ENCODE data around the gene EIPR1. TPM values are rescaled to one million over a fixed set of nuclear protein-coding genes. Genes with fewer than 3 reads are reported as not detected.

Gene EIPR1
- total and polyA plus RNA-seq, 2 donors (not counting 1 experiment from before 2014, with no cell fraction given): 22.3 to 23.9 TPM

GRCh38 chr2:3283206-3283605 is 94.4 kb downstream of the EIPR1 start:
- Histone ChIP-seq H3K9me3 (ENCODE audit: control insufficient read depth, insufficient read depth, low read depth, low read length) (no peaks in the 10 kb centered on the region), H3K9ac (ENCODE audit: insufficient read depth, low read length) (no peak overlapping the region), H3K4me3 (replicated peaks in 1 of 4; ENCODE audit: control extremely low read depth in 1 of 4, insufficient read depth in 1 of 4, low read depth in 3 of 4, low read length in 4 of 4) (no peak overlapping the region), H3K36me3 (ENCODE audit: control insufficient read depth, insufficient read depth, low read length) (no peaks in the 10 kb centered on the region), H3K4me1 (ENCODE audit: control insufficient read depth, extremely low read depth, insufficient read depth, low read length) (no peaks in the 10 kb centered on the region), H3K27ac (ENCODE audit: insufficient read depth, low read length) (no peak overlapping the region), H2AFZ (ENCODE audit: low read length) (no peak overlapping the region), H3K27me3 (ENCODE audit: control insufficient read depth, insufficient read depth, low read length) (no peaks in the 10 kb centered on the region), H4K20me1 (ENCODE audit: control insufficient read depth, extremely low read depth, insufficient read depth, low read length) (no peaks in the 10 kb centered on the region), H3K79me2 (ENCODE audit: control insufficient read depth, insufficient read depth, low read length) (no peaks in the 10 kb centered on the region), H3K4me2 (ENCODE audit: extremely low read depth, insufficient read depth, low read length) (no peak overlapping the region)
- TF ChIP-seq EZH2 (IDR thresholded peaks at IDR 0.05; ENCODE audit: low read length, missing control alignments) (no peak), CTCF (conservative IDR thresholded peaks at IDR 0.05 in 1 of 2, IDR thresholded peaks at IDR 0.05 in 1 of 2; ENCODE audit: low read depth in 1 of 2, low read length in 2 of 2) (no peak)
- no peak for DNase-seq (ENCODE audit: low read depth in 2 of 2)

GRCh38 chr2:3282056-3282998 is 95.3 kb downstream of the EIPR1 start:
- Histone ChIP-seq H3K36me3 (ENCODE audit: control insufficient read depth, insufficient read depth, low read length) (no peaks in the 10 kb centered on the region), H2AFZ (ENCODE audit: low read length) (no peak overlapping the region), H3K4me3 (replicated peaks in 1 of 4; ENCODE audit: control extremely low read depth in 1 of 4, insufficient read depth in 1 of 4, low read depth in 3 of 4, low read length in 4 of 4) (no peak overlapping the region), H3K9me3 (ENCODE audit: control insufficient read depth, insufficient read depth, low read depth, low read length) (no peaks in the 10 kb centered on the region), H3K4me2 (ENCODE audit: extremely low read depth, insufficient read depth, low read length) (no peak overlapping the region), H3K27me3 (ENCODE audit: control insufficient read depth, insufficient read depth, low read length) (no peaks in the 10 kb centered on the region), H4K20me1 (ENCODE audit: control insufficient read depth, extremely low read depth, insufficient read depth, low read length) (no peaks in the 10 kb centered on the region), H3K27ac (ENCODE audit: insufficient read depth, low read length) (no peak overlapping the region), H3K79me2 (ENCODE audit: control insufficient read depth, insufficient read depth, low read length) (no peaks in the 10 kb centered on the region), H3K9ac (ENCODE audit: insufficient read depth, low read length) (no peak overlapping the region), H3K4me1 (ENCODE audit: control insufficient read depth, extremely low read depth, insufficient read depth, low read length) (no peaks in the 10 kb centered on the region)
- DNase-seq (ENCODE audit: low read depth in 2 of 2): peak; percentile 18 to 87
- no peak for TF ChIP-seq EZH2 (IDR thresholded peaks at IDR 0.05; ENCODE audit: low read length, missing control alignments)

GRCh38 chr2:3280683-3281520 is 96.7 kb downstream of the EIPR1 start:
- Histone ChIP-seq H3K9ac (ENCODE audit: insufficient read depth, low read length) (no peak overlapping the region), H3K4me1 (ENCODE audit: control insufficient read depth, extremely low read depth, insufficient read depth, low read length) (no peaks in the 10 kb centered on the region), H2AFZ (ENCODE audit: low read length) (no peak overlapping the region), H3K9me3 (ENCODE audit: control insufficient read depth, insufficient read depth, low read depth, low read length) (no peaks in the 10 kb centered on the region), H3K4me2 (ENCODE audit: extremely low read depth, insufficient read depth, low read length) (no peak overlapping the region), H3K36me3 (ENCODE audit: control insufficient read depth, insufficient read depth, low read length) (no peaks in the 10 kb centered on the region), H3K27ac (ENCODE audit: insufficient read depth, low read length) (no peak overlapping the region), H3K4me3 (replicated peaks in 1 of 4; ENCODE audit: control extremely low read depth in 1 of 4, insufficient read depth in 1 of 4, low read depth in 3 of 4, low read length in 4 of 4) (no peak overlapping the region), H3K27me3 (ENCODE audit: control insufficient read depth, insufficient read depth, low read length) (no peaks in the 10 kb centered on the region), H3K79me2 (ENCODE audit: control insufficient read depth, insufficient read depth, low read length) (no peaks in the 10 kb centered on the region), H4K20me1 (ENCODE audit: control insufficient read depth, extremely low read depth, insufficient read depth, low read length) (no peaks in the 10 kb centered on the region)
- no peak for DNase-seq (ENCODE audit: low read depth in 2 of 2)
- no peak for TF ChIP-seq CTCF (conservative IDR thresholded peaks at IDR 0.05 in 1 of 2, IDR thresholded peaks at IDR 0.05 in 1 of 2; ENCODE audit: low read depth in 1 of 2, low read length in 2 of 2)
- TF ChIP-seq EZH2 (IDR thresholded peaks at IDR 0.05; ENCODE audit: low read length, missing control alignments): no peak
